Loucy (cell line): ENCODE results near the gene TRUB1.

Experiments
- CTCF ChIP-seq: fragments of 200-600 bp; sonication (generic); conservative IDR thresholded peaks from 2 replicates; pipeline ENCODE4 v1.5.1; 2014; ENCODE audit warnings: mild to moderate bottlenecking, antibody characterized with exemption, low read length
- EZH2phosphoT487 ChIP-seq: fragments of 200-600 bp; IDR thresholded peaks from 2 replicates; pipeline ENCODE4 v1.6.1; 2018; ENCODE audit warnings: antibody characterized with exemption, mild to moderate bottlenecking, moderate library complexity, borderline replicate concordance

GRCh38 chr10:114906981-114907380 lies 31.0 kb upstream of the TRUB1 start:
- no peak for TF ChIP-seq CTCF
- no peak for TF ChIP-seq EZH2phosphoT487
